Colonic mucosa (tissue), 4 donors: Measurements from ENCODE around the gene KHDRBS2. TPM values are rescaled to one million over a fixed set of nuclear protein-coding genes. Genes with fewer than 3 reads are reported as not detected.
"Not testable (repeated sequence)": the region's sequence is repeated elsewhere in the genome, so short reads cannot be mapped to it uniquely, and the experiment has no call there.

Source experiments
- DNase-seq: peaks from one replicate; pipeline ENCODE4 v3.0.0-alpha.2; 2020
- H3K27ac ChIP-seq: fragments of 200-600 bp; one replicate; pipeline ENCODE4 v1.8.0; 2021
- H3K27me3 ChIP-seq: fragments of 200-600 bp; one replicate; pipeline ENCODE4 v1.8.0; 2021
- H3K36me3 ChIP-seq: fragments of 200-600 bp; one replicate; pipeline ENCODE4 v1.8.0; 2021
- H3K4me1 ChIP-seq: fragments of 200-600 bp; one replicate; pipeline ENCODE4 v1.8.0; 2021; ENCODE audit warnings: mild to moderate bottlenecking
- H3K4me3 ChIP-seq: fragments of 200-600 bp; one replicate; pipeline ENCODE4 v1.8.0; 2021
- H3K9ac ChIP-seq, 2 donors: one replicate each; pipeline ENCODE4 v1.7.0; 2013; ENCODE audit warnings: control low read depth in 2 of 2, low read depth in 2 of 2, low read length in 2 of 2
- H3K9me3 ChIP-seq: fragments of 200-600 bp; one replicate; pipeline ENCODE4 v1.8.0; 2021
- CTCF ChIP-seq: fragments of 200-600 bp; IDR thresholded peaks from one replicate; pipeline ENCODE4 v1.8.0; 2022; ENCODE audit warnings: antibody characterized with exemption, mild to moderate bottlenecking
- intact Hi-C: fragments of 100-400 bp; cut with DNase I; formaldehyde crosslinking; loops from one replicate; pipeline ENCODE4 v1.14.1; 2022
- total RNA-seq, 2 donors: library from RNA; stranded (reverse); fragmentation: NEBNext Ultra II Directional in 1 of 2; extraction: Animal tissue kit (Norgen Biotek cat#: 25700) in 1 of 2; gene quantifications; one replicate each; pipeline ENCODE4 v1.2.1, GENCODE V29; 2021
- donor health status: healthy.
- donor health status: DM: no; HTN: no; CAD: no.
- donor health status: DM: no; HTN: no; CAD: no.

The KHDRBS2 gene
- total RNA-seq, 2 donors from 2014 or later = 0.52 to 1.2 TPM

- Histone ChIP-seq H3K9me3 (no peaks in the 10 kb centered on the region), H3K27ac (no peak overlapping the region), H3K36me3 (no peaks in the 10 kb centered on the region), H3K27me3 (no peaks in the 10 kb centered on the region), H3K4me3 (no peak overlapping the region), H3K9ac (no peak overlapping the region), H3K4me1 (no peaks in the 10 kb centered on the region)
- intact Hi-C loops = no loop called here
- no peak for TF ChIP-seq CTCF
- DNase-seq = no peak
Measured at GRCh38 chr6:61787998-61788397, 498.0 kb downstream of the KHDRBS2 start.

- H3K36me3 ChIP-seq, intact Hi-C loops, H3K9me3 ChIP-seq, H3K27me3 ChIP-seq, H3K4me1 ChIP-seq, DNase-seq, H3K9ac ChIP-seq, H3K4me3 ChIP-seq, H3K27ac ChIP-seq: not testable (repeated sequence)
Measured at GRCh38 chr6:61769446-61769845, 516.6 kb downstream of the KHDRBS2 start.

- H3K4me3 ChIP-seq = no peak overlapping the region
- H3K9ac ChIP-seq = no peak overlapping the region
Measured at GRCh38 chr6:61755739-61756138, 530.3 kb downstream of the KHDRBS2 start.

GRCh38 chr6:61751986-61752385, 534.0 kb downstream of the KHDRBS2 start:
- Histone ChIP-seq H3K27me3 (no peaks in the 10 kb centered on the region), H3K4me3 (no peak overlapping the region), H3K36me3 (no peaks in the 10 kb centered on the region), H3K27ac (no peak overlapping the region), H3K9ac (no peak overlapping the region), H3K4me1 (no peaks in the 10 kb centered on the region), H3K9me3 (no peaks in the 10 kb centered on the region)
- intact Hi-C loops = no loop called here
- no peak for DNase-seq
- TF ChIP-seq CTCF = no peak

More at GRCh38 chr6:61755739-61756138, 530.3 kb downstream of the KHDRBS2 start:
- TF ChIP-seq CTCF = no peak
- Histone ChIP-seq H3K4me1 (no peaks in the 10 kb centered on the region), H3K27ac (no peak overlapping the region), H3K36me3 (no peaks in the 10 kb centered on the region), H3K27me3 (no peaks in the 10 kb centered on the region), H3K9me3 (no peaks in the 10 kb centered on the region)
- DNase-seq = no peak
- intact Hi-C loops = no loop called here

- H3K36me3 ChIP-seq = no peaks in the 10 kb centered on the region
- no peak overlapping the region for H3K9ac ChIP-seq
- DNase-seq = no peak
- H3K4me1 ChIP-seq = no peaks in the 10 kb centered on the region
- intact Hi-C loops = no loop called here
- no peaks in the 10 kb centered on the region for H3K9me3 ChIP-seq
- no peaks in the 10 kb centered on the region for H3K27me3 ChIP-seq
- no peak overlapping the region for H3K4me3 ChIP-seq
- TF ChIP-seq CTCF = no peak
- H3K27ac ChIP-seq = no peak overlapping the region
Measured at GRCh38 chr6:61745994-61746393, 540.0 kb downstream of the KHDRBS2 start.

GRCh38 chr6:61711849-61712248, 574.2 kb downstream of the KHDRBS2 start:
- DNase-seq = no peak
- no peak for TF ChIP-seq CTCF
- H3K27me3 ChIP-seq = no peaks in the 10 kb centered on the region
- no peak overlapping the region for H3K4me3 ChIP-seq
- intact Hi-C loops = no loop called here
- H3K27ac ChIP-seq = no peak overlapping the region
- H3K9ac ChIP-seq = no peak overlapping the region
- no peaks in the 10 kb centered on the region for H3K9me3 ChIP-seq
- H3K36me3 ChIP-seq = no peaks in the 10 kb centered on the region
- H3K4me1 ChIP-seq = no peaks in the 10 kb centered on the region
